SK-N-SH (cell line): Measurements from ENCODE around the gene ATP6AP1. TPM values are rescaled to one million over a fixed set of nuclear protein-coding genes. Genes with fewer than 3 reads are reported as not detected.

Source experiments
- CTCF ChIA-PET: fragments of 300-600, 350-600 bp; formaldehyde crosslinking; extraction: SDS; loops from one replicate; lab custom pipeline; 2021; lab: Yijun Ruan, JAX
- POLR2A ChIA-PET: fragments of 350-600 bp; sonication (Branson Sonifier 250); formaldehyde crosslinking; extraction: SDS; loops from one replicate; lab custom pipeline; 2020; ENCODE audit warnings: antibody characterized with exemption, inconsistent platforms; lab: Yijun Ruan, JAX
- DNase-seq: peaks from one replicate; pipeline ENCODE4 v3.0.0; 2012
- H2AFZ ChIP-seq: fragments of 200-600 bp; sonication (generic); 2 replicates; pipeline ENCODE4 v1.8.1; 2016; ENCODE audit warnings: antibody characterized with exemption, mild to moderate bottlenecking, low read depth
- H3F3A ChIP-seq: fragments of 200-600 bp; sonication (generic); replicated peaks from 2 replicates; pipeline ENCODE3; 2016; ENCODE audit warnings: antibody characterized with exemption, mild to moderate bottlenecking; ENCODE audit not compliant: insufficient read depth
- H3K27ac ChIP-seq, 2 experiments: fragments of 200-500 bp in 1 of 2; fragments of 200-600 bp in 1 of 2; sonication (Bioruptor generic) in 1 of 2; sonication (generic), shearing (Covaris generic) in 1 of 2; 2 replicates each; pipeline versions ENCODE4 v1.5.1 to v1.6.1; 2014 to 2016; ENCODE audit warnings: low read depth in 2 of 2, inconsistent platforms in 1 of 2, low read length in 1 of 2, mild to moderate bottlenecking in 1 of 2, mixed read lengths in 1 of 2
- H3K27me3 ChIP-seq: fragments of 200-600 bp; sonication (generic), shearing (Covaris generic); 2 replicates; pipeline ENCODE4 v1.6.1; 2016; ENCODE audit warnings: mixed run types; ENCODE audit not compliant: insufficient read depth
- H3K36me3 ChIP-seq, 2 experiments: fragments of 200-500 bp in 1 of 2; fragments of 200-600 bp in 1 of 2; sonication (Bioruptor generic) in 1 of 2; sonication (generic) in 1 of 2; replicated peaks in 1 of 2; 2 replicates each; pipeline versions ENCODE3 to v1.5.1; 2014 to 2016; ENCODE audit warnings: low read length in 1 of 2, mild to moderate bottlenecking in 1 of 2; ENCODE audit not compliant: insufficient read depth in 2 of 2, control insufficient read depth in 1 of 2
- H3K4me1 ChIP-seq, 2 experiments: fragments of 200-500 bp in 1 of 2; fragments of 200-600 bp in 1 of 2; sonication (Bioruptor generic) in 1 of 2; sonication (generic), shearing (Covaris generic) in 1 of 2; 2 replicates each; pipeline versions ENCODE4 v1.5.1 to v1.6.1; 2014 to 2016; ENCODE audit warnings: low read depth in 1 of 2, low read length in 1 of 2, mixed run types in 1 of 2; ENCODE audit not compliant: insufficient read depth in 2 of 2, control insufficient read depth in 1 of 2
- H3K4me2 ChIP-seq: fragments of 200-600 bp; sonication (generic), shearing (Covaris generic); 2 replicates; pipeline ENCODE4 v1.6.1; 2017; ENCODE audit warnings: mixed run types
- H3K4me3 ChIP-seq, 2 experiments: fragments of 200-500 bp in 1 of 2; fragments of 200-600 bp in 1 of 2; sonication (Bioruptor generic) in 1 of 2; sonication (generic), shearing (Covaris generic) in 1 of 2; 2 replicates each; pipeline versions ENCODE4 v1.5.1 to v1.8.1; 2014 to 2016; ENCODE audit warnings: low read depth in 2 of 2, inconsistent platforms in 1 of 2, low read length in 1 of 2, mild to moderate bottlenecking in 1 of 2, mixed read lengths in 1 of 2, moderate library complexity in 1 of 2
- H3K79me2 ChIP-seq: fragments of 200-600 bp; sonication (generic); 2 replicates; pipeline ENCODE4 v1.8.1; 2017; ENCODE audit warnings: mild to moderate bottlenecking; ENCODE audit not compliant: insufficient read depth
- H3K9ac ChIP-seq: fragments of 200-600 bp; sonication (generic); 2 replicates; pipeline ENCODE4 v1.6.1; 2017; ENCODE audit warnings: mixed run types
- H3K9me2 ChIP-seq: fragments of 200-600 bp; sonication (generic); 2 replicates; pipeline ENCODE4 v1.6.1; 2017; ENCODE audit warnings: mixed run types
- H3K9me3 ChIP-seq: fragments of 200-600 bp; sonication (generic); 2 replicates; pipeline ENCODE4 v1.6.1; 2017; ENCODE audit warnings: mixed run types, mild to moderate bottlenecking, moderate library complexity
- H4K20me1 ChIP-seq: fragments of 200-600 bp; sonication (generic); 2 replicates; pipeline ENCODE4 v1.6.1; 2017; ENCODE audit warnings: mild to moderate bottlenecking, mixed run types; ENCODE audit not compliant: insufficient read depth
- EP300 ChIP-seq, 2 experiments: IDR thresholded peaks; 2 replicates each; pipeline versions ENCODE4 v1.4.0 to v1.6.1; 2012; ENCODE audit warnings: borderline replicate concordance in 1 of 2, low read depth in 1 of 2, low read length in 1 of 2
- MEF2A ChIP-seq: IDR thresholded peaks from 2 replicates; pipeline ENCODE4 v1.4.0; 2012; ENCODE audit warnings: low read depth, borderline replicate concordance
- NRF1 ChIP-seq: IDR thresholded peaks from 2 replicates; pipeline ENCODE4 v1.6.1; 2012; ENCODE audit warnings: low read depth, mild to moderate bottlenecking, low read length
- PBX3 ChIP-seq: IDR thresholded peaks from 2 replicates; pipeline ENCODE4; 2012
- POLR2AphosphoS5 ChIP-seq: IDR thresholded peaks from 2 replicates; pipeline ENCODE4 v1.6.1; 2012; ENCODE audit warnings: low read depth, low read length
- RFX5 ChIP-seq: IDR thresholded peaks from 2 replicates; pipeline ENCODE4 v1.6.1; 2012; ENCODE audit warnings: mild to moderate bottlenecking, improper control_type of control experiment, low read length
- RXRA ChIP-seq: IDR thresholded peaks from 2 replicates; pipeline ENCODE4 v1.4.0; 2012; ENCODE audit warnings: low read depth, mild to moderate bottlenecking, borderline replicate concordance
- SIN3A ChIP-seq: IDR thresholded peaks from 2 replicates; pipeline ENCODE4 v1.6.1; 2012; ENCODE audit warnings: low read depth, mild to moderate bottlenecking, low read length, moderate library complexity, borderline replicate concordance
- TEAD4 ChIP-seq: IDR thresholded peaks from 2 replicates; pipeline ENCODE4 v1.4.0; 2012; ENCODE audit warnings: mild to moderate bottlenecking, borderline replicate concordance; ENCODE audit not compliant: insufficient read depth
- WGBS: methylation state at CpG from one replicate; pipeline ENCODE4 v1.1.6; 2017; ENCODE audit warnings: low lambda C conversion rate; 5-methylcytosine and 5-hydroxymethylcytosine counted together
- polyA plus RNA-seq, 3 experiments: library from polyadenylated mRNA; depleted of rRNA; stranded (reverse); fragments of >200 nt; gene quantifications; 2 replicates each; pipeline ENCODE4 v1.2.3, GENCODE V29; 2012
- TF ChIP-seq, protein P1 (sequence below): IDR thresholded peaks from 2 replicates; pipeline ENCODE4 v1.6.1; 2012; ENCODE audit warnings: mild to moderate bottlenecking, low read depth, low read length, moderate library complexity
- TF ChIP-seq, protein P2 (sequence below): fragments of 200-600 bp; sonication (generic); IDR thresholded peaks from 2 replicates; pipeline ENCODE4 v1.6.1; 2017; ENCODE audit warnings: antibody characterized with exemption, mild to moderate bottlenecking, moderate library complexity
- TF ChIP-seq, protein P3 (sequence below): IDR thresholded peaks from 2 replicates; pipeline ENCODE4 v1.4.0; 2012; ENCODE audit warnings: low read depth, borderline replicate concordance
- TF ChIP-seq, protein P4 (sequence below): IDR thresholded peaks from 2 replicates; pipeline ENCODE4 v1.4.0; 2012; ENCODE audit warnings: low read depth, borderline replicate concordance

The ATP6AP1 gene
- polyA plus RNA-seq, 1 of the 3 experiments (the other 2 are of a cell fraction), result 102 TPM

DNA sequence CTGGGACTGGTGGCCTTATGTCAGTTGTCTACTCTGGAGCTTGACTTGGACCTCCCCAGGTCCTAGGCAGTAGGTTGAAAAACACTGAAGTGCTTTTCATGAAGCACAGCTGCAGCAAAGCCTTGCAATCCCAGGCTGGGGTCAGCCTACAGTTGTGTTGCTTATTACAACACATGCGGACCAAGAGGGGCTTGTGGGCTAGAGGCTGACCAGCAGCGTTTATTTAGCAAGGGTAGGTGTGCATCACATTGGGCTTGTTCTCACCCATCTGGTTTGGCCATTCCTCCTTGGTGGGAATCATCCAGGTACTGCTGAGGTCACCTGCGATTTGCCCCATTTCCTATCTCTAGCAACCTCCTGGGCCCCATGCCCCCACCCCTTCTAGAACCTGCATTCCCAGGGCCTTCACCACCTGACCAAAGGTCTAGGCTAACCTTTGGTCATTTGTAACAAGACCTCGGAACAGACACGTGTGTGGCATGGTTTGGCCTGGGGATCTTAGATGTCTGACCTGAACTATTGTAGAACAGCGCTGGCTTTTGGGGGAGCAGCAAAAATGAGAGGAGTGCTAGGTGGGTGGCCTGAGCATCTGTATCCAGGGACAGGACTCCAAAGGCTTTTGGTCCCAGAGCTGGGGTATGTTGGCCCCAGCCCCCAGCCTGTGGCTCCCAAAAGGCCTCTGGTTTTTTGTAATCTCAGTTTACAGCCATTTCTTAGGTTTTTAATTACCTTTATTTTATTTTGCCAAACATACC lies 27.3 kb upstream of the ATP6AP1 start:
- WGBS, result 26% methylated on average over 6 of the region's 6 CpGs
- no peaks in the 10 kb centered on the region for H3K27me3 ChIP-seq
- no peak overlapping the region for H2AFZ ChIP-seq
- H3K4me1 ChIP-seq, result peaks cover 0 to 6% of the 10 kb centered on the region in 2 experiments; a peak in 1 of 4 replicates
- H3K4me3 ChIP-seq, result no peak overlapping the region
- TF ChIP-seq, protein P1, sequence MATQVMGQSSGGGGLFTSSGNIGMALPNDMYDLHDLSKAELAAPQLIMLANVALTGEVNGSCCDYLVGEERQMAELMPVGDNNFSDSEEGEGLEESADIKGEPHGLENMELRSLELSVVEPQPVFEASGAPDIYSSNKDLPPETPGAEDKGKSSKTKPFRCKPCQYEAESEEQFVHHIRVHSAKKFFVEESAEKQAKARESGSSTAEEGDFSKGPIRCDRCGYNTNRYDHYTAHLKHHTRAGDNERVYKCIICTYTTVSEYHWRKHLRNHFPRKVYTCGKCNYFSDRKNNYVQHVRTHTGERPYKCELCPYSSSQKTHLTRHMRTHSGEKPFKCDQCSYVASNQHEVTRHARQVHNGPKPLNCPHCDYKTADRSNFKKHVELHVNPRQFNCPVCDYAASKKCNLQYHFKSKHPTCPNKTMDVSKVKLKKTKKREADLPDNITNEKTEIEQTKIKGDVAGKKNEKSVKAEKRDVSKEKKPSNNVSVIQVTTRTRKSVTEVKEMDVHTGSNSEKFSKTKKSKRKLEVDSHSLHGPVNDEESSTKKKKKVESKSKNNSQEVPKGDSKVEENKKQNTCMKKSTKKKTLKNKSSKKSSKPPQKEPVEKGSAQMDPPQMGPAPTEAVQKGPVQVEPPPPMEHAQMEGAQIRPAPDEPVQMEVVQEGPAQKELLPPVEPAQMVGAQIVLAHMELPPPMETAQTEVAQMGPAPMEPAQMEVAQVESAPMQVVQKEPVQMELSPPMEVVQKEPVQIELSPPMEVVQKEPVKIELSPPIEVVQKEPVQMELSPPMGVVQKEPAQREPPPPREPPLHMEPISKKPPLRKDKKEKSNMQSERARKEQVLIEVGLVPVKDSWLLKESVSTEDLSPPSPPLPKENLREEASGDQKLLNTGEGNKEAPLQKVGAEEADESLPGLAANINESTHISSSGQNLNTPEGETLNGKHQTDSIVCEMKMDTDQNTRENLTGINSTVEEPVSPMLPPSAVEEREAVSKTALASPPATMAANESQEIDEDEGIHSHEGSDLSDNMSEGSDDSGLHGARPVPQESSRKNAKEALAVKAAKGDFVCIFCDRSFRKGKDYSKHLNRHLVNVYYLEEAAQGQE, result no peak; the same call in 1 of the 2 replicates
- TF ChIP-seq POLR2AphosphoS5, result no peak; the same call in none of the 2 replicates
- TF ChIP-seq, protein P2, sequence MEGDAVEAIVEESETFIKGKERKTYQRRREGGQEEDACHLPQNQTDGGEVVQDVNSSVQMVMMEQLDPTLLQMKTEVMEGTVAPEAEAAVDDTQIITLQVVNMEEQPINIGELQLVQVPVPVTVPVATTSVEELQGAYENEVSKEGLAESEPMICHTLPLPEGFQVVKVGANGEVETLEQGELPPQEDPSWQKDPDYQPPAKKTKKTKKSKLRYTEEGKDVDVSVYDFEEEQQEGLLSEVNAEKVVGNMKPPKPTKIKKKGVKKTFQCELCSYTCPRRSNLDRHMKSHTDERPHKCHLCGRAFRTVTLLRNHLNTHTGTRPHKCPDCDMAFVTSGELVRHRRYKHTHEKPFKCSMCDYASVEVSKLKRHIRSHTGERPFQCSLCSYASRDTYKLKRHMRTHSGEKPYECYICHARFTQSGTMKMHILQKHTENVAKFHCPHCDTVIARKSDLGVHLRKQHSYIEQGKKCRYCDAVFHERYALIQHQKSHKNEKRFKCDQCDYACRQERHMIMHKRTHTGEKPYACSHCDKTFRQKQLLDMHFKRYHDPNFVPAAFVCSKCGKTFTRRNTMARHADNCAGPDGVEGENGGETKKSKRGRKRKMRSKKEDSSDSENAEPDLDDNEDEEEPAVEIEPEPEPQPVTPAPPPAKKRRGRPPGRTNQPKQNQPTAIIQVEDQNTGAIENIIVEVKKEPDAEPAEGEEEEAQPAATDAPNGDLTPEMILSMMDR, result no peak
- TF ChIP-seq NRF1, result no peak
- no peak for TF ChIP-seq RXRA
- TF ChIP-seq, protein P3, sequence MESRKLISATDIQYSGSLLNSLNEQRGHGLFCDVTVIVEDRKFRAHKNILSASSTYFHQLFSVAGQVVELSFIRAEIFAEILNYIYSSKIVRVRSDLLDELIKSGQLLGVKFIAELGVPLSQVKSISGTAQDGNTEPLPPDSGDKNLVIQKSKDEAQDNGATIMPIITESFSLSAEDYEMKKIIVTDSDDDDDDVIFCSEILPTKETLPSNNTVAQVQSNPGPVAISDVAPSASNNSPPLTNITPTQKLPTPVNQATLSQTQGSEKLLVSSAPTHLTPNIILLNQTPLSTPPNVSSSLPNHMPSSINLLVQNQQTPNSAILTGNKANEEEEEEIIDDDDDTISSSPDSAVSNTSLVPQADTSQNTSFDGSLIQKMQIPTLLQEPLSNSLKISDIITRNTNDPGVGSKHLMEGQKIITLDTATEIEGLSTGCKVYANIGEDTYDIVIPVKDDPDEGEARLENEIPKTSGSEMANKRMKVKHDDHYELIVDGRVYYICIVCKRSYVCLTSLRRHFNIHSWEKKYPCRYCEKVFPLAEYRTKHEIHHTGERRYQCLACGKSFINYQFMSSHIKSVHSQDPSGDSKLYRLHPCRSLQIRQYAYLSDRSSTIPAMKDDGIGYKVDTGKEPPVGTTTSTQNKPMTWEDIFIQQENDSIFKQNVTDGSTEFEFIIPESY, result no peak
- TF ChIP-seq, protein P4, sequence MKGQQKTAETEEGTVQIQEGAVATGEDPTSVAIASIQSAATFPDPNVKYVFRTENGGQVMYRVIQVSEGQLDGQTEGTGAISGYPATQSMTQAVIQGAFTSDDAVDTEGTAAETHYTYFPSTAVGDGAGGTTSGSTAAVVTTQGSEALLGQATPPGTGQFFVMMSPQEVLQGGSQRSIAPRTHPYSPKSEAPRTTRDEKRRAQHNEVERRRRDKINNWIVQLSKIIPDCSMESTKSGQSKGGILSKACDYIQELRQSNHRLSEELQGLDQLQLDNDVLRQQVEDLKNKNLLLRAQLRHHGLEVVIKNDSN, result no peak
- peak; percentile 29 for TF ChIP-seq PBX3
- TF ChIP-seq EP300 (IDR thresholded peaks at IDR 0.05; ENCODE audit: borderline replicate concordance in 1 of 2, low read depth in 1 of 2, low read length in 1 of 2), result no peak
- TF ChIP-seq SIN3A, result peak; percentile 71; the same call in 1 of the 2 replicates
- TF ChIP-seq RFX5, result no peak
- no peak for TF ChIP-seq TEAD4
- TF ChIP-seq MEF2A, result no peak
- ChIA-PET POLR2A (interaction anchor here (1.0 to 3.3 kb wide), 4 partner anchors 10 to 85 kb away, joined by 3 to 25 read pairs (median 5); partner anchors contain the start of genes DNASE1L1, TAFAZZIN and UBL4A), CTCF (interaction anchor here (0.7 kb wide), 1 partner anchor 19 kb away, joined by 3 read pairs; no protein-coding TSS in a partner anchor)
- peaks cover 16 to 18% of the 10 kb centered on the region in 2 experiments for H3K36me3 ChIP-seq
- H3K79me2 ChIP-seq, result peaks cover 22% of the 10 kb centered on the region
- no peaks in the 10 kb centered on the region for H3K9me2 ChIP-seq
- no peak overlapping the region for H3K9ac ChIP-seq
- DNase-seq, result no peak
- peaks cover 34% of the 10 kb centered on the region for H4K20me1 ChIP-seq
- peak overlapping the region in 1 of 2 experiments; percentile 96; a peak in 1 of 4 replicates for H3K27ac ChIP-seq
- peaks cover 41% of the 10 kb centered on the region for H3F3A ChIP-seq
- no peaks in the 10 kb centered on the region for H3K9me3 ChIP-seq
- no peak overlapping the region for H3K4me2 ChIP-seq
